Effector CD8-positive, alpha-beta T cell (primary cell): ENCODE measurements around the gene TAF1D.
"Not testable (repeated sequence)": the region's sequence is repeated elsewhere in the genome, so short reads cannot be mapped to it uniquely, and the experiment has no call there.

ENCODE experiments used
- DNase-seq: peaks from one replicate; lab custom pipeline; 2025; lab: John Stamatoyannopoulos, UW
- total RNA-seq, 4 experiments: gene quantifications; one replicate each; lab custom pipeline; 2026; lab: John Stamatoyannopoulos, UW

The TAF1D gene, protein sequence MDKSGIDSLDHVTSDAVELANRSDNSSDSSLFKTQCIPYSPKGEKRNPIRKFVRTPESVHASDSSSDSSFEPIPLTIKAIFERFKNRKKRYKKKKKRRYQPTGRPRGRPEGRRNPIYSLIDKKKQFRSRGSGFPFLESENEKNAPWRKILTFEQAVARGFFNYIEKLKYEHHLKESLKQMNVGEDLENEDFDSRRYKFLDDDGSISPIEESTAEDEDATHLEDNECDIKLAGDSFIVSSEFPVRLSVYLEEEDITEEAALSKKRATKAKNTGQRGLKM
- 74.1 to 144 (median 87.1) reads per million in 4 experiments for total RNA-seq

DNA sequence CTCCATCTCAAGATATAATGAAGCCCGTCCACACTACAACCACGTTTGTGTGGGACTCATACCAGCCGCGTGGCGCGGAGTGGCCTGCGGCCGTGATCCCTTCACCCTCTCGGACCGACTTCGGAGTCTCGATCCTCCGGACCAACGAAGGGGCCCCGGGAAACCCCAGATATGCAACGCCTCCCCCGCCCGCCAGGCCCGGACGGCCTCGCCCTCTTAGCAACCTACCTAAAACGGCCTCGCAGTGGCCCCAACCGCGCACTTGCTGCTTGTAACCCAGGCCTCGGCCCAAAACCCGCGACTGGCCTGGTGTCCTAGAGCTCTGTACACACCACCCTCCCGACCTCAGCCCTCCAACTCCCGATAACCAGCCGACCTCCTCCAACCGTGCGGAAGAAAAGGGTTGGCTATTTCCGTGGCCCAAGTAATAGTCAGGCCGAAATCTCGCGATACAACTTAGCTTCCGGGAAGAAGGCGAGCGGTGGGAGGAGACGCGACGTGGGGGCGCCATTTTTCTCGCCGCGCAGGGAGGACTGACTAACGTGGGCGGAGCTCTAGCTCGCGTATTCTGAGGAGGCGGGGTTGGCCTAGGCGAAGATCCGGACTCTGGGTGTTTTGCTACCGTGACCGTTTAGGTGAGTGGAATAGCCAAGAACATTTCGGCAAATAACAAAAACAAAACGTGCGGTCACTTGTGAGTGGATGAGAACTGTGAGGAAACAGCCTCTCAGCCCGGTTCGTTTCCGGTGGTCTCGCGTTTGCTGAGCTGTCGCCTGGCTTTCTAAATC is at the start of gene TAF1D, which contains the start of gene C11orf54:
TAF1D (minus strand) TSS at position 402 of the 788 bp plus-strand sequence. CDS start 2,191 bp downstream, outside the sequence.
C11orf54 (plus strand) TSS at position 579 of the 788 bp plus-strand sequence. CDS start 5,722 bp downstream, outside the sequence.
- peak; percentile 95 for DNase-seq

- DNase-seq: no peak
Observed at GRCh38 chr11:93784935-93785360, 43.7 kb upstream of the TAF1D start.

- peak; percentile 78 for DNase-seq
Observed at GRCh38 chr11:93784145-93784934, 43.0 kb upstream of the TAF1D start, which contains the start of gene MED17. MED17 (plus strand) TSS chr11:93784282; CDS start chr11:93784514, 232 bp downstream.

- no peak for DNase-seq
Observed at GRCh38 chr11:93783765-93784144, 42.5 kb upstream of the TAF1D start.

GRCh38 chr11:93783362-93783761 is 42.1 kb upstream of the TAF1D start:
- DNase-seq: no peak

GRCh38 chr11:93775289-93775688 is 34.0 kb upstream of the TAF1D start:
- no peak for DNase-seq

GRCh38 chr11:93774560-93774959 is 33.3 kb upstream of the TAF1D start:
- DNase-seq: not testable (repeated sequence)

GRCh38 chr11:93773601-93774200 is 32.4 kb upstream of the TAF1D start:
- no peak for DNase-seq

- no peak for DNase-seq
Observed at GRCh38 chr11:93773045-93773477, 31.8 kb upstream of the TAF1D start.

DNA sequence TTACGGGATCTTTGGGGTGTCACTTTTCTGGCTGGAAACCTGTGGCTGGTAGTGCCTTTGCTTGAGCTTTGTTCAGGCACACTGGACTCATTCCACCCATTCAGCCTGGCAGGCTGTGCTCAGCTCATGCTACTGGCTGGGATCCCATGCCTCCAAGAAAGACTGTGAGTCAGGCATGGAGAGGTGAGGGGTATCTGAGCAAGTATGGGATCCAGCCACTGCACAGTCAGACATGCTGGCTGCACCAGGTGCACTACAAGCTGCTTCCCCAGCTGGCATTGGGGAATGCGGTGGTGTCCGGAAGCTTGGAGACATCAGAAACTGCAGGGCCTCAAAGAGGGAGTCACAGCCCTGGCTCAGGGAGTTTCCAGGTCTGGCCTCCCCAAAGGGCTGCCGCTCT is 30.8 kb upstream of the TAF1D start:
- DNase-seq: no peak

- no peak for DNase-seq
Observed at GRCh38 chr11:93770160-93770559, 28.9 kb upstream of the TAF1D start.

GRCh38 chr11:93767018-93767417 is 25.7 kb upstream of the TAF1D start:
- no peak for DNase-seq

DNA sequence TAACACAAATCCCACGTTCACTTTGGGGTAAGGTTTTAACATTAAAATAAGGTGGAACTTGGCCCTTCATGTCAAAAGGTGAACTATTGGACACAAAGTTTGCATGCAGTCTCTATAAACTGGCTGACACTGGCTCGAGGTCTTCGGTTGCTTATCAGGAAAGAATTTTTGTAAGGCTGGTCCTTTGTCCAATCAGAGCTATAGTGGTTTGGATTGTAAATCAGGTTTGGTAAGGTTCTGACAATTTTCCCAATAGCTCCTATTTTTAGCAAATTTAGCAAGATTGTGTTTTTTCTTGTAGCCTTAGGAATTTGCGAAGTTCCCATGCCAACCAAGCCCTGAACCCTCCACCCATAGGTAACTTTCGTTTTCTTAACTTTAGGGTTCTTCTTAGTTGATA is 25.2 kb upstream of the TAF1D start:
- DNase-seq: no peak

GRCh38 chr11:93765551-93765950 is 24.3 kb upstream of the TAF1D start:
- no peak for DNase-seq

DNA sequence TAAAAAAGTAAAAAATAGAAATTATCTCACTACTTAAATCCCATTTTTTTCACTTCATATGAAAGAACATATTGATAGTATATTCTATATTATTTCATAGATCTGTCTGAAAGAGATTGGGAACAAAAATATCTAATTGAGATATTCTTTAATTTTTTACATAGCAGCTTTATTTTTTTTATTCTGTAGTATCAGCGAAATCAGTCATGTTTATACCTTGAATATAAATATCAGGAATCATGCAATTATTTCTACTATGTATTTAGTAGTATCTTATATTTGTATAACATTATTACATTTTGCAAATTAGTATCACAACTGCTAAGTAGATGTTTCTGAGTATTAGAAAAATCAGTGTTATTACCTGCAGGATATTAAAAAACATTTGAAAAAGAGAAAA is 20.6 kb upstream of the TAF1D start:
- no peak for DNase-seq

DNA sequence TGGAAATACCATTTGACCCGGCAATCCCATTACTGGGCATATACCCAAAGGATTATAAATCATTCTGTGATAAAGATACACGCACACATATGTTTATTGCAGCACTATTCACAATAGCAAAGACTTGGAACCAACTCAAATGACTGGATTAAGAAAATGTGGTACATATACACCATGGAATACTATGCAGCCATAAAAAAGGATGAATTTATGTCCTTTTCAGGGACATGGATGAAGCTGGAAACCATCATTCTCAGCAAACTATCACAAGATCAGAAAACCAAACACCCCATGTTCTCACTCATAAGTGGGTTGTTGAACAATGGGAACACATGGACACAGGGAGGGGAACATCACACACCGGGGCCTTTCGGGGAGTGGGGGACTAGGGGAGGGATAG is 17.8 kb upstream of the TAF1D start:
- not testable (repeated sequence) for DNase-seq

GRCh38 chr11:93757924-93758865 is 16.9 kb upstream of the TAF1D start:
- no peak for DNase-seq

DNA sequence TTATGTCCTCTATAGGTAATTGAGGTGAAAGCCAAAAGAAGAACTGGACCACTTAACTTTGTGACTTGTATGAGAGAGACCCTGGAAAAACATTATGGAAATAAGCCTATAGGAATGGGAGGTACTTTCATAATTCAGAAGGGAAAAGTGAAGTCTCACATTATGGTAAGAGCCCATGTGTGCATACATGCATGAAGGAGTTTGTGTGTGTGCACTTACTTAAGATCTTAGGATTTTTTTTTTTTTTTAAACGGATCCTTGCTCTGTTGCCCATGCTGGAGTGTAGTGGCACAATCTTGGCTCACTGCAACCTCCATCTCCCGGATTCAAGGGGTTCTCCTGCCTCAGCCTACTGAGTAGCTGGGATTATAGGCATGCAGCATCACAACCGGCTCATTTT is 16.0 kb upstream of the TAF1D start:
- DNase-seq: no peak

- DNase-seq: no peak
Observed at GRCh38 chr11:93756748-93757147, 15.5 kb upstream of the TAF1D start.

DNA sequence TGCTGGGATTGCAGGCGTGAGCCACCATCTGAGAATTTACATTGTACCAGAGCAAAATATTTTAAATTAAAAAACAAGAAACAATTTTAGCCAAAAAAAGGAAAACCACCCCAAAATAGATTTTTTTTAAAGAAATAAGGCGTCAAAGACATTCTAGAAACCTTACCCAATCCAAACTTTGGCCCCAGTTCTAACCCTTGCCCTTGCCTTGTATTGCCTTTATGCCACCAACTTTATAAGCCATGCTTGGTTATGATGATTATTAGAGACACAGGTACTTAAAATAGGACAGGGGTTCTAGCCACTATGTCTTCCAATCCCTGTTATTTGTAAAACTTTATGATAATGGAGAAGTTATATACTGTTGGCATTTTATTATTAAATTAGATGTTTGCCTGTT is 11.9 kb upstream of the TAF1D start:
- no peak for DNase-seq
